ENCODE measurements around the gene IL17A.

Gene IL17A

GRCh38 chr6:52186075-52186474 lies at the start of gene IL17A:
TSS of gene IL17A (plus strand) at chr6:52186375. CDS start at chr6:52186432, 57 bp downstream.
- Histone ChIP-seq H3K27ac (ENCODE audit: low read depth, low read length) (no peak within 1 kb of the TSS), H3K4me1 (ENCODE audit: control insufficient read depth in 5 of 5, insufficient read depth in 5 of 5, low read length in 5 of 5) (no peaks in the 10 kb centered on the region), H3K9me3 (ENCODE audit: control insufficient read depth in 5 of 5, low read length in 5 of 5) (no peaks in the 10 kb centered on the region), H3K4me3 (ENCODE audit: low read depth in 1 of 5, low read length in 5 of 5) (no peak within 1 kb of the TSS), H3K9ac (ENCODE audit: low read length in 5 of 5) (no peak within 1 kb of the TSS), H3K27me3 (ENCODE audit: control insufficient read depth in 5 of 5, insufficient read depth in 4 of 5, low read length in 5 of 5) (peaks cover 0 to 3% (median 0%) of the 10 kb centered on the region in 5 donors), H3K36me3 (ENCODE audit: control insufficient read depth in 5 of 5, insufficient read depth in 5 of 5, low read length in 5 of 5) (no peaks in the 10 kb centered on the region)

GRCh38 chr6:52136934-52137467 lies 49.2 kb upstream of the IL17A start:
- Histone ChIP-seq H3K4me1 (ENCODE audit: control insufficient read depth in 5 of 5, insufficient read depth in 5 of 5, low read length in 5 of 5) (no peaks in the 10 kb centered on the region), H3K27ac (ENCODE audit: low read depth, low read length) (no peak overlapping the region), H3K9ac (ENCODE audit: low read length in 5 of 5) (no peak overlapping the region), H3K27me3 (ENCODE audit: control insufficient read depth in 5 of 5, insufficient read depth in 4 of 5, low read length in 5 of 5) (peaks cover 0 to 8% (median 0%) of the 10 kb centered on the region in 5 donors), H3K4me3 (ENCODE audit: low read depth in 1 of 5, low read length in 5 of 5) (no peak overlapping the region), H3K36me3 (ENCODE audit: control insufficient read depth in 5 of 5, insufficient read depth in 5 of 5, low read length in 5 of 5) (no peaks in the 10 kb centered on the region), H3K9me3 (ENCODE audit: control insufficient read depth in 5 of 5, low read length in 5 of 5) (no peaks in the 10 kb centered on the region)

GRCh38 chr6:52138284-52138683 lies 47.9 kb upstream of the IL17A start:
- Histone ChIP-seq H3K4me1 (ENCODE audit: control insufficient read depth in 5 of 5, insufficient read depth in 5 of 5, low read length in 5 of 5) (no peaks in the 10 kb centered on the region), H3K9ac (ENCODE audit: low read length in 5 of 5) (no peak overlapping the region), H3K9me3 (ENCODE audit: control insufficient read depth in 5 of 5, low read length in 5 of 5) (no peaks in the 10 kb centered on the region), H3K36me3 (ENCODE audit: control insufficient read depth in 5 of 5, insufficient read depth in 5 of 5, low read length in 5 of 5) (no peaks in the 10 kb centered on the region), H3K27me3 (ENCODE audit: control insufficient read depth in 5 of 5, insufficient read depth in 4 of 5, low read length in 5 of 5) (peaks cover 0 to 11% (median 0%) of the 10 kb centered on the region in 5 donors), H3K4me3 (ENCODE audit: low read depth in 1 of 5, low read length in 5 of 5) (no peak overlapping the region), H3K27ac (ENCODE audit: low read depth, low read length) (no peak overlapping the region)

DNA sequence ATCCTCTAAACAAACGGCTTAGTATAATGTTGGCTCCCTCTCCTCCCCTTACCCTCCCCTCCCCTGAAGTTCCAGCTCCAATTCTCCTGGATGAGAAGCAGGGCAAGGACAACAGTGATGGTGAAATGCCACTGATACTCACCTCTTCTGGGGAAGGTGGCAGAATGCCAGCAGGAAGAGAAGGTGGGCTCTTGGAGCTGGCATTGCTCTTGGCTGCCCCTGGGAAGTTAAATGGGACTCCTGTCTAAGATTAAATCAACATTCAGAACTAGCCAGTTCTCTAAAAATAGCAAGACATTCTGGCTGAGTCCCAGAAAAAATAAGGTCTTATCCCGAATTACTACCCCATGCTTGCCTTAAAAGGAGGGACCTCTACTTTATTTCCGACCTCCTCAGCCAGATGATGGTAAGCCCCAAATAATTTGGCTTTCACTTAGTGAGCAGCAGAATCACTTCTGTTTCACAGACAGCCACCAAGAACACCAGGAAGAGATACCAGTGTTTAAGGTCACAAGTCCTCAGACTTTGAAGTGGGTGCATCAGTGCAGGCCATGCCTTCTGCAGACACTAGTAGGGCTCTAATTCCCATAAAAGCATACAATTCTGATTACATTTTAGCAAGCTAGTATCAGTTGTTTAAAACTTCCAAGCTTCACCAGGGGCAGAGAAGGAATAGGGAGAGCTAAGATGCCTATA lies 46.0 kb upstream of the IL17A start:
- H3K4me1 ChIP-seq (ENCODE audit: control insufficient read depth in 5 of 5, insufficient read depth in 5 of 5, low read length in 5 of 5): no peaks in the 10 kb centered on the region
- no peak overlapping the region for H3K27ac ChIP-seq (ENCODE audit: low read depth, low read length)
- H3K27me3 ChIP-seq (ENCODE audit: control insufficient read depth in 5 of 5, insufficient read depth in 4 of 5, low read length in 5 of 5): peaks cover 0 to 11% (median 2%) of the 10 kb centered on the region in 5 donors
- H3K9me3 ChIP-seq (ENCODE audit: control insufficient read depth in 5 of 5, low read length in 5 of 5): no peaks in the 10 kb centered on the region
- no peaks in the 10 kb centered on the region for H3K36me3 ChIP-seq (ENCODE audit: control insufficient read depth in 5 of 5, insufficient read depth in 5 of 5, low read length in 5 of 5)
- no peak overlapping the region for H3K9ac ChIP-seq (ENCODE audit: low read length in 5 of 5)
- H3K4me3 ChIP-seq (ENCODE audit: low read depth in 1 of 5, low read length in 5 of 5): no peak overlapping the region

- H3K4me3 ChIP-seq (ENCODE audit: low read depth in 1 of 5, low read length in 5 of 5): no peak overlapping the region
- H3K27me3 ChIP-seq (ENCODE audit: control insufficient read depth in 5 of 5, insufficient read depth in 4 of 5, low read length in 5 of 5): peaks cover 0 to 11% (median 4%) of the 10 kb centered on the region in 5 donors
- no peak overlapping the region for H3K9ac ChIP-seq (ENCODE audit: low read length in 5 of 5)
- no peaks in the 10 kb centered on the region for H3K4me1 ChIP-seq (ENCODE audit: control insufficient read depth in 5 of 5, insufficient read depth in 5 of 5, low read length in 5 of 5)
- H3K9me3 ChIP-seq (ENCODE audit: control insufficient read depth in 5 of 5, low read length in 5 of 5): no peaks in the 10 kb centered on the region
- H3K27ac ChIP-seq (ENCODE audit: low read depth, low read length): no peak overlapping the region
- no peaks in the 10 kb centered on the region for H3K36me3 ChIP-seq (ENCODE audit: control insufficient read depth in 5 of 5, insufficient read depth in 5 of 5, low read length in 5 of 5)
Measured at GRCh38 chr6:52141596-52141995, 44.6 kb upstream of the IL17A start.

- Histone ChIP-seq H3K4me3 (ENCODE audit: low read depth in 1 of 5, low read length in 5 of 5) (no peak overlapping the region), H3K9me3 (ENCODE audit: control insufficient read depth in 5 of 5, low read length in 5 of 5) (no peaks in the 10 kb centered on the region), H3K4me1 (ENCODE audit: control insufficient read depth in 5 of 5, insufficient read depth in 5 of 5, low read length in 5 of 5) (no peaks in the 10 kb centered on the region), H3K9ac (ENCODE audit: low read length in 5 of 5) (no peak overlapping the region), H3K27ac (ENCODE audit: low read depth, low read length) (no peak overlapping the region), H3K36me3 (ENCODE audit: control insufficient read depth in 5 of 5, insufficient read depth in 5 of 5, low read length in 5 of 5) (no peaks in the 10 kb centered on the region), H3K27me3 (ENCODE audit: control insufficient read depth in 5 of 5, insufficient read depth in 4 of 5, low read length in 5 of 5) (peaks cover 0 to 5% (median 2%) of the 10 kb centered on the region in 5 donors)
Measured at GRCh38 chr6:52142556-52142955, 43.6 kb upstream of the IL17A start.

GRCh38 chr6:52143551-52143950 lies 42.6 kb upstream of the IL17A start:
- H3K9ac ChIP-seq (ENCODE audit: low read length in 5 of 5): no peak overlapping the region

GRCh38 chr6:52144196-52145076 lies 41.7 kb upstream of the IL17A start:
- no peaks in the 10 kb centered on the region for H3K4me1 ChIP-seq (ENCODE audit: control insufficient read depth in 5 of 5, insufficient read depth in 5 of 5, low read length in 5 of 5)
- H3K27ac ChIP-seq (ENCODE audit: low read depth, low read length): no peak overlapping the region
- H3K36me3 ChIP-seq (ENCODE audit: control insufficient read depth in 5 of 5, insufficient read depth in 5 of 5, low read length in 5 of 5): no peaks in the 10 kb centered on the region
- no peaks in the 10 kb centered on the region for H3K9me3 ChIP-seq (ENCODE audit: control insufficient read depth in 5 of 5, low read length in 5 of 5)
- no peak overlapping the region for H3K4me3 ChIP-seq (ENCODE audit: low read depth in 1 of 5, low read length in 5 of 5)
- peaks cover 0 to 5% (median 2%) of the 10 kb centered on the region in 5 donors for H3K27me3 ChIP-seq (ENCODE audit: control insufficient read depth in 5 of 5, insufficient read depth in 4 of 5, low read length in 5 of 5)
- H3K9ac ChIP-seq (ENCODE audit: low read length in 5 of 5): no peak overlapping the region

More at GRCh38 chr6:52143551-52143950, 42.6 kb upstream of the IL17A start:
- H3K4me3 ChIP-seq (ENCODE audit: low read depth in 1 of 5, low read length in 5 of 5): no peak overlapping the region
- H3K27ac ChIP-seq (ENCODE audit: low read depth, low read length): no peak overlapping the region
- no peaks in the 10 kb centered on the region for H3K9me3 ChIP-seq (ENCODE audit: control insufficient read depth in 5 of 5, low read length in 5 of 5)
- peaks cover 0 to 5% (median 2%) of the 10 kb centered on the region in 5 donors for H3K27me3 ChIP-seq (ENCODE audit: control insufficient read depth in 5 of 5, insufficient read depth in 4 of 5, low read length in 5 of 5)
- no peaks in the 10 kb centered on the region for H3K36me3 ChIP-seq (ENCODE audit: control insufficient read depth in 5 of 5, insufficient read depth in 5 of 5, low read length in 5 of 5)
- no peaks in the 10 kb centered on the region for H3K4me1 ChIP-seq (ENCODE audit: control insufficient read depth in 5 of 5, insufficient read depth in 5 of 5, low read length in 5 of 5)

DNA sequence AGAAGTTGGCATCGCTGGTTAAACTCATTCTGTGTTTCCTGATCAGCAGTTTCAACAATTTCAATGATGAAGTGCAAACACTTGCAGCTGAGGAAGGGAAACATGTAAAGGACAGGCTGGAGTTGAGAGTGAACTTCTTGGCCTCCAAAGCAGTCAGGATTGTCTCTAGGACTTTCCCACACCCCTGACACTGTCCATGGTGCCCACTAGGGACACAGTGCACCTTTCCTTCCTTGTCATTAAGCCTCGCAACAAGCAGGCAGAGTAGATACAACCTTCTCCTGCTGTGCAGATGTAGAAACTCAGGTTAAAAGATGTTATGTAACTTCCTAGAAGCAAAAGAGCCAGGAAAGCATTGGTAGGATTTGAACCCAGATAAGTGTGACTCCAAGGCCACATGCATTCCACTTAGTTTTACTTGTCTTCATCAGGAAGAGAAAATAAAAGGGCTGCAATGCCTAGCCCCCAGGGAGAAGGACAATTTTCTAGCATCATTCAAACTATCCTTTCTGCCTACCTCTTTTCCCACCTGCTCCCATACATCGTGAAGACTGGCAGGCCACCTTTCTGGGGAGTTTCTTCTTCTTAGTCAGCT lies 39.2 kb upstream of the IL17A start:
- Histone ChIP-seq H3K36me3 (ENCODE audit: control insufficient read depth in 5 of 5, insufficient read depth in 5 of 5, low read length in 5 of 5) (no peaks in the 10 kb centered on the region), H3K4me3 (ENCODE audit: low read depth in 1 of 5, low read length in 5 of 5) (no peak overlapping the region), H3K27ac (ENCODE audit: low read depth, low read length) (no peak overlapping the region), H3K9ac (ENCODE audit: low read length in 5 of 5) (no peak overlapping the region), H3K4me1 (ENCODE audit: control insufficient read depth in 5 of 5, insufficient read depth in 5 of 5, low read length in 5 of 5) (no peaks in the 10 kb centered on the region), H3K27me3 (ENCODE audit: control insufficient read depth in 5 of 5, insufficient read depth in 4 of 5, low read length in 5 of 5) (peaks cover 0 to 4% (median 2%) of the 10 kb centered on the region in 5 donors), H3K9me3 (ENCODE audit: control insufficient read depth in 5 of 5, low read length in 5 of 5) (no peaks in the 10 kb centered on the region)

All from subcutaneous abdominal adipose tissue (tissue), 5 donors.